OCI-LY7 (cell line): Measurements from ENCODE around the gene OSCP1. TPM values are rescaled to one million over a fixed set of nuclear protein-coding genes. Genes with fewer than 3 reads are reported as not detected.
A peak's percentile ranks its signal among the peaks of the same experiment; 100 is the strongest.

Experiments
- BruUV-seq: library from RNA; stranded (reverse); fragments of 400-500 nt; replicated peaks from 2 replicates; lab custom pipeline; 2021; lab: Mats Ljungman, UMichigan
- CTCF ChIA-PET: fragments of 300-600 bp; sonication (Branson Sonifier 250); formaldehyde crosslinking; loops from one replicate; lab custom pipeline; 2022; ENCODE audit warnings: antibody characterized with exemption; ENCODE audit not compliant: unreplicated experiment; lab: Charles Lee
- POLR2A ChIA-PET: fragments of 300-600 bp; sonication (Branson Sonifier 250); formaldehyde crosslinking; loops from one replicate; lab custom pipeline; 2022; ENCODE audit warnings: antibody characterized with exemption; lab: Charles Lee
- DNase-seq: peaks from one replicate; pipeline ENCODE4 v3.0.0-alpha.2; 2015; ENCODE audit warnings: low spot score
- H2AFZ ChIP-seq: fragments of 200-600 bp; sonication (generic), shearing (Covaris generic); 2 replicates; pipeline ENCODE4 v1.6.1; 2014; ENCODE audit warnings: mild to moderate bottlenecking, antibody characterized with exemption, low read length, moderate library complexity
- H3K27ac ChIP-seq: fragments of 200-600 bp; sonication (generic); 2 replicates; pipeline ENCODE4 v1.5.1; 2014; ENCODE audit warnings: mixed run types, low read depth, mild to moderate bottlenecking, moderate library complexity, low read length, inconsistent platforms; ENCODE audit not compliant: poor library complexity, severe bottlenecking
- H3K36me3 ChIP-seq: fragments of 200-600 bp; sonication (generic); 2 replicates; pipeline ENCODE4 v1.6.1; 2014; ENCODE audit warnings: mild to moderate bottlenecking, antibody characterized with exemption, low read length, moderate library complexity, mixed read lengths; ENCODE audit not compliant: insufficient read depth
- H3K4me1 ChIP-seq: fragments of 200-600 bp; sonication (generic); 2 replicates; pipeline ENCODE4 v1.5.1; 2014; ENCODE audit warnings: mild to moderate bottlenecking, low read length; ENCODE audit not compliant: insufficient read depth, poor library complexity, severe bottlenecking
- H3K4me2 ChIP-seq: fragments of 200-600 bp; sonication (generic); 2 replicates; pipeline ENCODE4 v1.6.1; 2014; ENCODE audit warnings: mild to moderate bottlenecking, low read length
- H3K4me3 ChIP-seq: fragments of 200-600 bp; sonication (generic); 2 replicates; pipeline ENCODE4 v1.5.1; 2014; ENCODE audit warnings: mild to moderate bottlenecking, low read depth, low read length; ENCODE audit not compliant: poor library complexity, severe bottlenecking
- H3K79me2 ChIP-seq: fragments of 200-600 bp; sonication (generic); 2 replicates; pipeline ENCODE4 v1.6.1; 2016; ENCODE audit warnings: low read depth, mild to moderate bottlenecking, low read length, moderate library complexity, mixed read lengths; ENCODE audit not compliant: insufficient read depth
- H3K9me2 ChIP-seq: fragments of 200-600 bp; sonication (generic); 2 replicates; pipeline ENCODE4 v1.6.1; 2016; ENCODE audit warnings: mild to moderate bottlenecking, low read length, mixed read lengths; ENCODE audit not compliant: insufficient read depth
- H3K9me3 ChIP-seq: fragments of 200-600 bp; sonication (generic); 2 replicates; pipeline ENCODE4 v1.6.1; 2014; ENCODE audit warnings: mild to moderate bottlenecking, mixed run types, low read length, mixed read lengths
- H4K20me1 ChIP-seq: fragments of 200-600 bp; sonication (generic); 2 replicates; pipeline ENCODE4 v1.6.1; 2014; ENCODE audit warnings: mild to moderate bottlenecking, antibody characterized with exemption, low read length, moderate library complexity, mixed read lengths; ENCODE audit not compliant: insufficient read depth
- EZH2phosphoT487 ChIP-seq: fragments of 200-600 bp; sonication (generic); IDR thresholded peaks from 2 replicates; pipeline ENCODE4 v1.6.1; 2018; ENCODE audit warnings: low read depth, borderline replicate concordance, mild to moderate bottlenecking, mixed run types, antibody characterized with exemption, low read length, moderate library complexity, mixed read lengths
- intact Hi-C: fragments of 100-400 bp; cut with micrococcal nuclease; formaldehyde crosslinking; loops from one replicate; pipeline ENCODE4 v1.10.0; 2022; ENCODE audit not compliant: unreplicated experiment
- total RNA-seq, 2 experiments: library from RNA; depleted of rRNA in 1 of 2; stranded (reverse); fragments of >200 nt in 1 of 2; shearing (Covaris generic) in 1 of 2; gene quantifications; 2 replicates each; pipeline ENCODE4 v1.2.3, GENCODE V29; 2014 to 2022
- TF ChIP-seq, protein P1 (sequence below): fragments of 200-600 bp; sonication (generic); conservative IDR thresholded peaks from 2 replicates; pipeline ENCODE4 v1.5.1; 2014; ENCODE audit warnings: mild to moderate bottlenecking, antibody characterized with exemption, low read length, moderate library complexity, mixed read lengths

Gene OSCP1
- total RNA-seq, 2 experiments from 2014 or later, result 0.82 to 3.5 TPM

DNA sequence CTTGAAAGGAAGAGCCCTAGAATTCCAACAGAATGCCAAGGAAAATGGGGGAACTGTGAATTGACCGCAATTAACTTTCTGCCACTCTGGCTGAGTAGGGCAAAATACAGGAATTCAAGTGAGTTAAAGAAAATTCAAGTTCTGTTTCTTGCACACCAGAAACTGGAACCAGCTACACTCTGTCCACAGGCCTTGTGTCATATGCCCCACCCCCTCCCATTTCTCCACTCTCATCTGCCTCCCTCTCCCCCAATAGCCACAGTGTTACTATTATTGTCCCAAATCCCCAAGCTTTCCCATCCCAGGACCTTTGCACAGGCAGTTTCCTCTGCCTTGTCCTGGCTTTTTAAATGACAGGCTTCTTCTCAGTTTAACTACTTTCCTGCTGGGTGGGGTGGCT is 60.3 kb downstream of the OSCP1 start:
- CTCF ChIA-PET, result interaction anchor here (0.5 kb wide), 1 partner anchor 303 kb away, joined by 3 read pairs; no protein-coding TSS in a partner anchor
- Histone ChIP-seq H3K79me2 (peaks cover 44% of the 10 kb centered on the region; the same call in 1 of the 2 replicates), H4K20me1 (no peaks in the 10 kb centered on the region), H3K4me3 (peak overlapping the region; percentile 26), H3K4me1 (peaks cover 82% of the 10 kb centered on the region), H3K36me3 (peaks cover 52% of the 10 kb centered on the region), H3K27ac (peak overlapping the region; percentile 98), H3K9me2 (no peaks in the 10 kb centered on the region), H3K9me3 (no peaks in the 10 kb centered on the region), H3K4me2 (peak overlapping the region; percentile 89), H2AFZ (no peak overlapping the region)
- DNase-seq, result peak; percentile 48
- BruUV-seq, result no TSS peak
- no peak for TF ChIP-seq EZH2phosphoT487
- TF ChIP-seq, protein P1, sequence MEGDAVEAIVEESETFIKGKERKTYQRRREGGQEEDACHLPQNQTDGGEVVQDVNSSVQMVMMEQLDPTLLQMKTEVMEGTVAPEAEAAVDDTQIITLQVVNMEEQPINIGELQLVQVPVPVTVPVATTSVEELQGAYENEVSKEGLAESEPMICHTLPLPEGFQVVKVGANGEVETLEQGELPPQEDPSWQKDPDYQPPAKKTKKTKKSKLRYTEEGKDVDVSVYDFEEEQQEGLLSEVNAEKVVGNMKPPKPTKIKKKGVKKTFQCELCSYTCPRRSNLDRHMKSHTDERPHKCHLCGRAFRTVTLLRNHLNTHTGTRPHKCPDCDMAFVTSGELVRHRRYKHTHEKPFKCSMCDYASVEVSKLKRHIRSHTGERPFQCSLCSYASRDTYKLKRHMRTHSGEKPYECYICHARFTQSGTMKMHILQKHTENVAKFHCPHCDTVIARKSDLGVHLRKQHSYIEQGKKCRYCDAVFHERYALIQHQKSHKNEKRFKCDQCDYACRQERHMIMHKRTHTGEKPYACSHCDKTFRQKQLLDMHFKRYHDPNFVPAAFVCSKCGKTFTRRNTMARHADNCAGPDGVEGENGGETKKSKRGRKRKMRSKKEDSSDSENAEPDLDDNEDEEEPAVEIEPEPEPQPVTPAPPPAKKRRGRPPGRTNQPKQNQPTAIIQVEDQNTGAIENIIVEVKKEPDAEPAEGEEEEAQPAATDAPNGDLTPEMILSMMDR, result no peak
- POLR2A ChIA-PET, result interaction anchor here (1.0 to 1.9 kb wide), 2 partner anchors 9 to 74 kb away, joined by 3 to 9 read pairs; partner anchors contain the start of gene MRPS15
- intact Hi-C loops, result loop anchor here (5.0 to 10.0 kb wide), 2 partner anchors 455 to 562 kb away; partner anchors contain the start of gene AGO3

DNA sequence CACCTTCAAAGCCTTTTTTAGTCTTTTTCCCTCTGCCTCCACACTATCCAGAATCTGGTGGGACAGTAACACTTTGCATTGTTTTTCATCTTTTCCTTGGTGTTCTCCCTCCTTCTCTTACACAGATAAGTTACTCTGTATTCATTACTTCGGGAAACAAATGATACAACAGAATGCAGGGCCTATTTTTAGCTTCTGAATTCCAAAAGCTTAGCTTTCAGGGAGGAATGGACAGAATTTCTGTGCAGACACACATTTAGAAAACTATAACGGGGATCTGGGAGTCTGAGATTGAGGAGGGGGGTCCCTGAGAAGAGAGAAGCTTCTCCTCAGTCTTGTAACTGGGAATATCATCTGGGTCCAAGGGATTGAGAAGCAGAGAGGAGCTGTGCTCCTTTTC is 61.0 kb downstream of the OSCP1 start:
- H3K9me2 ChIP-seq, result no peaks in the 10 kb centered on the region
- H4K20me1 ChIP-seq, result peaks cover 4% of the 10 kb centered on the region
- no peaks in the 10 kb centered on the region for H3K9me3 ChIP-seq
- H3K4me3 ChIP-seq, result peak overlapping the region; percentile 11
- H2AFZ ChIP-seq, result no peak overlapping the region
- H3K79me2 ChIP-seq, result peaks cover 46% of the 10 kb centered on the region
- H3K36me3 ChIP-seq, result peaks cover 51% of the 10 kb centered on the region
- no TSS peak for BruUV-seq
- POLR2A ChIA-PET, result interaction anchor here (1.0 to 1.9 kb wide), 4 partner anchors 8 to 75 kb away, joined by 3 to 9 read pairs (median 4); partner anchors contain the start of genes LSM10 and MRPS15
- peaks cover 83% of the 10 kb centered on the region for H3K4me1 ChIP-seq
- H3K4me2 ChIP-seq, result peak overlapping the region; percentile 89
- CTCF ChIA-PET, result no interaction called here
- H3K27ac ChIP-seq, result peak overlapping the region; percentile 98
- intact Hi-C loops, result loop anchor here (5.0 to 10.0 kb wide), 2 partner anchors 454 to 563 kb away; partner anchors contain the start of gene AGO3
- DNase-seq, result no peak
- no peak for TF ChIP-seq EZH2phosphoT487
- TF ChIP-seq, protein P1, result no peak
